GM21526 (cell line): ENCODE results near the gene SMAD2.
"Not testable (repeated sequence)": the region's sequence is repeated elsewhere in the genome, so short reads cannot be mapped to it uniquely, and the experiment has no call there.

ENCODE experiments used
- ATAC-seq: cut with Tn5 transposase; IDR thresholded peaks from one replicate; pipeline ENCODE4 v1.9.1; 2021; ENCODE audit warnings: moderate library complexity; ENCODE audit not compliant: unreplicated experiment, low FRiP score

Gene SMAD2

DNA sequence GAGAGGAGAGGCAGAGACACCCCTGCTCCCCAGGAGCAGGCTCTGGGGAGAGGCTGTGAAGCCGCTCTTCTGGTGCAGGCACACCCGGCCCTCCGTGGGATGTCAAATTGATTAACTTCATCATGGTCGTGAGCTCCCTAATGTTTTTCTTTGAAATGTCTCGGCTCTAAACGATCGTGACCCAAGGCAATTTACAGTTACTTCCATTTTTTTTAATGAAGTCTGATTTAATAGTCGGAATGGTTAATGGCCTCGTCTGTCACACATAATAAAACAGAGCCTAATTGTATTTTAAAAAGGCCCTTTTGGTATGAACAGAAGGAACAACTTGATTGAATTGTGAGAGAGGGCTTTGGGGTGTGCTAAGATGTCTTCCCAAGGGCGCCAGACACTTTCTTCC, 130.2 kb downstream of the SMAD2 start:
- no peak for ATAC-seq

DNA sequence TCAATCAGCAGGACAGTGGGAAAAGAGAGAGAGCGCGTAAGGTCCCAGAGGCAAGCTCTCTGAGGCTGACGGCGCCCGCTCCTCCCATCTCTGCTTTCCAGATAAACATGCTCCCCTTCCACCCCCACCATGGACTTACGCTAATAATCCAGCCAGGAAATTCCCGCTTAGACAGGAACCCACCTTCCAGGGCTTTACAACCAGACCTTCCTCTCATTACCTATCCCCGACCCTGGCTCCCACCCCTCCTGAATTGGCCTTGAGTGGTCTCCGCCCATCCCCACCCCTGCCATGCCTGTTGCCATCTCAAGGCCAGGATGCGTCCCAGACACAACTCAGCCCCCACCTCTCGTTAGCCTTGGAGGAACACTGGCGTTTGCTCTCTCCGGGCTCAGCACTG, 131.1 kb downstream of the SMAD2 start:
- ATAC-seq: no peak

DNA sequence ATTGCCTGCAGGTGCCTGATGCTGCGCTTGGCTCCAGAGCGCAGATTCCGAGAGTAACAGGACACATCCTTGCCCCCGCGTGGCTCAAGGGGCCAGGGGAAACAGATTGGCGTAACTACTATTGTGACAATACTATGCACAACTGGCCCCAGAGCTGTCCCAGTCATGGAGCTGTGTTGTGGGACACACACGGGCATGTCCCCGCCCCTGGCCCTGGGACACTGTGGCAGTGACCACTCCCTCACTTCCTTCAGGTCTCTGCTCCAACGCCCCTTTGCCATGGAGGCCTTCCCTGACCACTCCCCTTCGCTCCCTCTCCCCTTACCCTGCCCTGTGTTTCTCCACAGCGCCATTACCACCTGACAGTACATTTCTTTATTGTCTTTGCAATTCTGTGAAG, 132.1 kb downstream of the SMAD2 start:
- no peak for ATAC-seq

DNA sequence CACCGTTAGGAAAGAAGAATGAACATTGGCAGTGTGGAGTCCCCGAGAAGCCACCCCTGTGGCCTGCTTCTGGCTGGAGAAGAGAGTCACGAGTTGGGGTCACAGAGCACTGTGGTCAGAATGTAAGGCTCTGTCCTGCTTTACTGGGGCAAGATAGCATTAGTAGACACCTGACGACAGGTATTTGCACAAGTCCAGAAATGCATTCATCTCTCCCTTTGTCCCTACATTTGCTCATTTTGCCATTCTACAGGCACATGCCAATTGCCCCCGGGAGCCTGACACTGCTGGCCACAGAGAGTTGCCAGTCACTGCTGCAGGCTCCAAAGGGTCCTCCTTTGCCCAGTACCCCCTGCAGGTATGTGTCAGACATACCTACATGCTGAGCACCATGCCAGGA, 133.3 kb downstream of the SMAD2 start:
- ATAC-seq: no peak

DNA sequence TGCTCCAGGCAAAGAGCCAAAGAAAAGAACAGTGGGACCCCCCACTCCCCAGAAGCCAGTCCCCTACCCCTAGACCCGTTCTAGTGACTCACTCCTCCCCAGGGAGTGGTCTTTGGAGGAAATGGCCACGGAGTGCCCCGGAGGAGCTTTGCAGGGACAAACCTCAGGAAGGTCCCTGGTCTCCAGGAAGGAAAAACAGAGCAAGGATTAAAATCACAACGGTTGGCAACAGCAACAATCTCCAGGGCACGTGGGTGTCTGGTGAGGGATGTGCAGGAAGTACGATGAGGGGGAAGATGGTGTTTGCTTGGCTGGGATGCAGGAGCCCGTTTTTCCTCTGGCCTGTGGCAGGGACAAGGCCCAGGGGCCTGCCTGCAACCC, 135.0 kb downstream of the SMAD2 start:
- no peak for ATAC-seq

DNA sequence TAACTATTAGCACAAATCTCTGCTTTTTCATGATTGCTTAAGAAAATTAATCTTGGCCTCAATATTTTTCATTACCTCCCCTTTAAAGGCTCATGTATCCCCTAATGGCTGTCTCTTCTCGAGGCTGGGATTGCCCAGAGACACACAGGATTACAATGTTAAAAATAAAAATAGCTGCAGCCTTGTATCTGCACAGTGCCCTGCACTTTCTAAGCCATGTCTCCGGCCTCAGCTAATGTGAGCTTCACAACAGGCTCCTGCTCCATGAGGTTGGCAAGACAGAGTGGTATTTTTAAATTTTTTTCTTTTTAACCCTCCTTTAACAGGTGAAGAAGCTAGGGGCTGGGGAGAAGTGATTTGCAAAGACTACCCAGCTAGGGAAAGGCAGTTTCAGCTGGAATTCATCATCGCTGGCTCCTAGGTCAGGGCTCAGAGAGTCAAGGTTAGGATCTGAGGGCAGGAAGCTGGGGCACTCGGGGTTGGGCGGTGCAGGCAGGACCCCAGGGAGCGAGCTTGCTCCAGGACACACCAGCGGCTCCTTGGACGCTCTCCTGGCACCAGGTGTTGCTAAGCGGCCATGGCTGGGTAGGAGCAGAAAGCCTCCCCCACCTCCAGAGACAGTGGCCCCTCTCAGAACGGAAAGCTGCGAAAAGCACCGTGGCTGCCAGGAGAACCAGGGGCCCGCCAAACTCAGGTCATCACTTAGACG, 135.6 kb downstream of the SMAD2 start:
- no peak for ATAC-seq

DNA sequence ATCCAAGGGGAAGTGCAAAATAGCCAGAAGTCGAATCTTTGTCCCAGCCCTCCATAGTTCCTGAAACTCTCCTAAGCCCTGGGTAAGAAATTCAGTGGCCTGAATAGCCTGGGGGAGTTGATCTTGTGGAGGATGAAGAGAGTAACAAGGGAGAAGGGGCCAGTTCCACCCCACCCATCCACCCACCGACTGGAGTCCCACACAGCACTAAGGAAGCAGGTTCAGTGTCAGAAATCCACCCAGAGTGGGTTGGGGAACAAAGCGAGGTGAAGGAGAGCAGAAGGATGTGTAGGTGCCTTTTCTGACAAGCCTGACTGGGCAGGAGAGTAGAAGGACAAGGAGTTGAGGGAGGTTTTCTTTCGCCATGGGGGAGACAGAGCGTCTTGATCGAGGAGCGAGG, 136.8 kb downstream of the SMAD2 start:
- ATAC-seq: no peak

DNA sequence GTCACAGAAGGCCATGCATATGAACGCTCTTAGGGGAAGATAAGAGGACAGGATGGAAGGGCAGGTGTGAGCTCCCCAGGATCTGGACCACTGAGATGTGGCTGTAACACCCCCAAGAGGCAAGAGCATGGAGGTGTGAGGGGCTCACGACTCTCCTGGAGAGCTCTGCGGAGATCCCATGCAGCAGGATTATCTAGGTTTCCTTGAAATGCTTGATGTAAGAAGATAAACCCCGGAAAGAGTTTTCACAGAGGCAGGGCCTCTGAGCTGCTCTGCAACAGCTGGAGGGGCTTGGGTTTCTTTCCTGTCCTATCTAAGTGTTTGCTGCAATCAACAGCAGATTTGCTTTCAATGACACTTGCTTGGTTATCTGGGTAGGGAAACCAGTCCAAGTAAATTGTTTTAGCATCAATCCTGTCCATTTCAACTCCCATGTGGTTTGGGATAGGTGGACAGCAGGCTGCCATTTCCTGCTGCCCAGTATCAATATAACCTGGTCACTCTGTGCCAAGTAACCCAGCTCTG, 138.9 kb downstream of the SMAD2 start:
- no peak for ATAC-seq

DNA sequence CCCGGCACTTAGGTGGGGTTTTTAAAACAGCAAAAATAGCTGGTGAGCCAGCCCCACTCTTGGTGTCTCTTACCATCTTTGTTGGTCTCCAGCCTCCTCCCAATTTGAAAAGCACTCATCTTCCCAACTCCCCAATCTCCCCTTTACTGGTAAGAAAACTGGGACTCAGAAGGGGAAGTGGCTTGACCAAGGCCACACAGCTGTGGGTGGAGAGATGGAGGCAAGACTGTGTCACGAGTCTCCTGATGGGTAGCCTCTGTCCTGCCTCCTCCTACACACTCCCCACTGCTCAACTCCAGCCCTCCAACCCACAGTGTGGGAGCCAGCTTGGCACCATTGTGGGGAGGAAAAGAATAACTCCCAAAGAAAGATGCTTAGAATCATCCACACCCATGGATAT, 140.4 kb downstream of the SMAD2 start:
- no peak for ATAC-seq

DNA sequence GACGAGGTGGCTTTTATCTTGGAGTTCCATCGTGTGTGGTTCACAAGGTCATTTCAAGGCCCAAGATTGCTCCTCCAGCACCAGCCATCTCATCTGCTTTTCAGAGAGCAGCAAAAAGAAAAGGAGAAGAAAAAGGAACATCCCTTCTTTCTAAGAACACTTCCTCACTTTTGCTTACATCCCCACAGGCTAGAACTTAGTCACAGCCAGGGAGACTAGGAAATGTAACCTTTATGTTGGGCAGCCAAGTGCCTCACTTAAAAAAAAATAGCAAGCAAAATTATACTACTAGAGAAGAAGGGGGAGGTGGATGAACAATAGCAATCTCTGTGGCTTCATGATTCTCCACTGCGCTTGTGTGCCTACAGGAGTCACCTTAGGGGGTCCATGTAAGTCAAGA, 141.8 kb downstream of the SMAD2 start:
- ATAC-seq: no peak

DNA sequence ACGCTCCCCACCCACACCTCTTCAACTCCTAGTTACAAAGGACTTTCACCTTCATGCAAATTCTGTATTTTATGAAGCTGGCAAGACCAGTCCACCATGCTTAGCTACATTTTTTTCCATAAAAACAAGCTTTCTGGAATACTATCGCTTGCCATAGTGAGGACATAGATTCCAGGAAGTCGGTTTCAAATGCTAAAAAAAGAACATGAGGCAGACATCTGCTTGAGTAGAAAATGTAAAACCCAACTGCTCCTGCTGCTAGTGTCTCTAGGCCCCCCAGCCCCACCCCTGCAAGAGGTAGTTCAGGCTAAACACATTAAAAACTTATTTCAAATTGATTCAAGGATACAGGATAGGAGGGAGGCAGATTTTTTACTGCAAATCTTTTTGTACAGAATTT, 148.9 kb downstream of the SMAD2 start:
- ATAC-seq: no peak

DNA sequence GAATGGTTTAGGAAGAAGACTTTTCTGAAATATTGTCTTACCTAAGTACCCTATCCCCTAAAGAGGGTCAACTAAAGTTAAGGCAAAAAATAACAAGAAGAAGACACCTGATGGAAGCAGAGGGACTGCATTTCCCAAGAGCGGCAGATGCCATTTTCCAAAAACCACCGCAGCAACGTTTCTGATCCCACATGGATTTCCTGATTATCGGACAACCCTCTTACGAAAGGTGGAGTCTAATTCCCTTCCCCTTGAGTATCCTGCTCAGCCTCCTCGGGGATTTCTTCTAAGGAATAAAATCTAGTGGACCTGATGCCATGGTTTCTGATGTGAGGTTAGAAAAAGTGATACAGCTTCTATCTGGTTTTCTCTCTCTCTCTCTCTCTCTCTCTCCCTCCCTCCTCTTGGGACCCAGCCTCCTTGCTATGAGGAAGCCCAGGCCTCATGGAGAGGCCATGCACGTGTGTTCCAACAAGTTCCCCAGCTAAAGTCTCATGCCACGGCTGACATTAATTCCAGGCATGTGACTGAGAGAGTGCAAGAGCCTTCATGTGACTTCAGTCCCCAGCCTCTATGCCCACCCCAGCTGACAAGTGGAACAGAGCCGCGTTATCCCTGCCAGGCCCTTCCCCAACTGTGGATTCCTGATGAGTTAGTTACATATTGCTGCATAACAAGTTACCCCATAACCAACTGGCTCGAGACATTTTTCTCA, 150.3 kb downstream of the SMAD2 start:
- ATAC-seq: no peak

DNA sequence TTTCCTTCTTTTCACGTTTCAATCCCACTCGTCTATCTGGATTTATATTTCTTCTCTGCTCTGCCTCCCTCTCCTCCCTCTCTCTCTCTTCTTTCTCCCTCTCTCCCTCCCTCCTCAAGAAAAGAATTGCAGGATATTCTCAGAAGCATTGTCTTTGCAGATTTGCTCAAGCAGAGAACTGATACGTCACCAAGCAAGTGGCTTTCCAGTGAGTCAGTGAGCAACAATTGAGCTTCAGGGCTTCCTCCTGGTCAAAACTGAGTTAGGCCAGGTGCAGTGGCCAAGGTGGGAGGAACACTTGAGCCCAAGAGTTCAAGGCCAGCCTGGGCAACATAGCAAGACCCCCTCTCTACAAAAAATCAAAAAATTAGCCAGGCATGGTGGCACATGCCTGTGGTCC, 151.1 kb downstream of the SMAD2 start:
- ATAC-seq: no peak

DNA sequence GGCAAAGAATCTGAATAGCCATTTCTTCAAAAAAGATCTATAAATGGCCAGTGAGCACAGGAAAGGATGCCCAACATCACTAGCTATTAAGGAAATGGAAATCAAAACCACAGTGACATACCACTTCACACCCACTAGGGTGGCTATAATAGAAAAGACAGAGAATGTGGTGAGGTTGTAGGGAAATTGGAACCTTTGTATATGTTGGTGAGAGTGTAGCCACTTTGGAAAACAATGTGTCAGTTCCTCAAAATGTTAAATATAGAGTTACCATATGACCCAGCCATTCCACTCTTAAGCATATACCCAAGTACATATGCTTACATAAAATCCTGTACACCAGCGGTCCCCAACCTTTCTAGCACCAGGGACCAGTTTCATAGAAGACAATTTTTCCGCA, 152.8 kb downstream of the SMAD2 start:
- no peak for ATAC-seq

DNA sequence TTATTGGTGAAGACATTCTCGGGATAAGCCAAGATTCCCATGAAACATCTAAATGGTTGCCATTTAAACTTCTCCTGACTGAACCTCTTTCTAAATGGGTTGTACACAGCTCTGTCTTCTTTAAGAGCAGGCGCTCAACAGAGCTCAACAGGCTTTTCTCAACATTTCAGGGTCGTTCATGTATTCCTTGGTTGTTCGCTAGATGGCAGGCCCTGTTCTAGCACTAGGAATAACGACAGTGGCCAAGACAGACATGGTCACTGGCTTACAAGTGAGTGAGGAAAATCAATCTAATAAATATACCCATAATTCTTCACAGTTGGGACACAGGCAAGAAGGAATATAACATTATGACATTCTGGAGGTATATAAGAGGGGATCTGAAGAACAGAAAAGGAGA, 154.5 kb downstream of the SMAD2 start:
- ATAC-seq: no peak

DNA sequence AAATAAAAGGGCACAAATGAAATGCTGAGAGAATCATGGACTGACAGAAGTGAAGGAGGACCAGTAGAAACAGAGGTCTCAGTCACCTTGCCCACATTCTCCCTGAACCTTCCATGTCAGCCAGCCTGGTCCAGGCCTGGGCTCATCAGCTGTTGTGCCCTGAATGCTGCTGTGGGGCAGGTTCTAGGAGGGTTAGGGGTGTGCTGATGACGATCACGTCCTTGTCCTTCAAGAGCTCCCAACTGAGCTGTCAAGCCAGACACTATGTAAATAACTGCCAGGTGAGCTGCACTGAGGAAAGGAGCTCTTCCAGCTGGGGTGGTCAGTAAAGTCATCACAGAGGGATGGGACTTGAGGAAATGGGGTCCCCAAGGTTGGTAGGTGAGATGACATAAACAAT, 156.5 kb downstream of the SMAD2 start:
- no peak for ATAC-seq

DNA sequence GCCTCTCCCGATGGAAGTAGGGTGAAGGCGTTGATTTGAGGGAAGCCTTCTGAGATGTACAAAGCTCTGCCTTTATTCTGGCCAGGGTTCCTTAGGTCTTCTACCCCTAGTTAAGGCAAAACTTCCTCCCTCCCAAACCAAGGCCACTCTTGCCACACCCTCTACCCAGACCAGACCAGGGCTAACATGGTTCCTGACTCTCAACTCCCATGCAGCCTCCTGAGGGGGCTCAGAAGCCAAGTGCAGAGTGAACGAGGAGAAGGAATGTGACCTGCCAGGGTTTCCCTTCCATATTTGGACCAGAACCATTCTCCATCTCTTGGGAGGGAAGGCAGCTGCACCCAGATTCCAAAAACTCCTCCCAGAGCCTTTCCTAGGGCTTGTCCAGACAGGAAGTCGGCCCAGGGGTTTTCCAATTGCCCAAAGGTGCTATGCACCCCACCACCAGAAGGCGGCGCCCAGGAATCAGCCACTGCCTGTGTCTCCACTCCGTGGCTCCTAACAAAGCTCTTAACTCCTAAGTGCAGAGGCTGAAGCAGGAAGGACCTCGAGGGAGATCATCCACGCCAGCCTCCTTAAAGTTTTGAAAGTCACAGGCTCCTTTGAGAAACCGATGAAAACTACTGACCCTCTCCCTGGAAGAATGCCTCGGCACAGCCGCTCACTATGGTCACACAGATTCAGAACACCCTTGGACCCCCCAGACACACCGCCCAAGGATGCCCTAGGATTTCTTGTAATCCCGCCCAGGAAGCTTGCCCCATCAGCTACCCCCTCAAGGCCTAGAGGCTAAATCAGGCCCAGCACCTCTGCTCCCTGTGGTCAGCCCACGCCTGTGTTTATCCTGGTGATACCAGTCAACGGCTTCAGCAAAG, 157.8 kb downstream of the SMAD2 start:
- ATAC-seq: no peak

DNA sequence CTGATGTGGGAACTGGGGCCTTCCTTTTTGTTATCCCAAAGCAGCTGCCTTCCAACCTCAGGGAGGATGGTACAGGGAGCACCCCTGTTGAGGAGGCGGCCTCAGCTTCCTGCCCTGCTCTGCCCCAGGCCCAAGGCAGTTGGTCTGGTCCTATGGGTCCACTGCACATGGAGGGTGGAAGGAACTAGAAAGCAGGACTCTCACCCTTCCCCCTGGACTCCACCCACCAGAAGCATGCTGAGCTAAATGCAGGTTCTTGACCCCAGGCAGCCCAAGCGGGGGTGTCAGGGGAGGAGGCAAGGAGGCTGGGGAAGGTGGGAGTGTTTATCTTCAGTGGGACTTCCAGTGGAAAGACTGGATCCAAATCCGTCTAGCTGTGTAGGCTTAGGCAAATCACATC, 158.5 kb downstream of the SMAD2 start:
- ATAC-seq: no peak

DNA sequence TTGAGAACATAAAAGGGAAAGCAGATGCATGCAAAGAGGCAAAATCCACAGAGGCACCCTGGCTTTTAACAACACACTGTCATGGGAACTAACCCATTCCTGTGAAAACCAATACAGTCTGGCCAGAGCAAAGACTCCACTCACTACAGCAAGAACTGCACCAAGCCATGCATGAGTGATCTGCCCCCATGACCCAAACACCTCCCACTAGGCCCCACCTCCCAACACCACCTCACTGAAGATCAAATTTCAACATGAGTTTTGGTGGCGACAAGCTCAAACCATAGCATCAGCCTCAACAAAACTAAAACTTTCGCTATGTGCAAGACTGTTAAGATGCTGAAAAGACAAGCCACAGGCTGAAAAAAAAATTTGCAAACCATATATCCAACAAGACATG, 162.8 kb downstream of the SMAD2 start:
- no peak for ATAC-seq

DNA sequence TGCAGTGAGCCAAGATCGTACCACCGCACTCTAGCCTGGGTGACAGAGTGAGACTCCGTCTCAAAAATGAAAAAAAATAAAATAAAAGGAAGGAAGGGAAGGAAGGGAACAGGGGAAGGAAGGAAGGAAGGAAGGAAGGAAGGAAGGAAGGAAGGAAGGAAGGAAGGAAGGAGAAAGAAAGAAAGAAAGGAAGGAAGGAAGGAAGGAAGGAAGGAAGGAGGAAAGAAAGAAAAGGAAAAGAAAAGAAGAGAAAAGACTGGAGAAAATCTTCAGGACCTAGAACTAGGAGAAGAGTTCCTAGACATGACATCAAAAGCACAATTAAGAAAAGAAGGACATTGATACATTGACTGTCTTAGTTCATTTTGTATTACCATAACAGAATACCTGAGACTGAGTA, 163.3 kb downstream of the SMAD2 start:
- ATAC-seq: not testable (repeated sequence)
